Lower lobe of right lung (tissue), 2 donors: ENCODE measurements around the gene OPTC. TPM values are rescaled to one million over a fixed set of nuclear protein-coding genes. Genes with fewer than 3 reads are reported as not detected.
A peak's percentile ranks its signal among the peaks of the same experiment; 100 is the strongest.

Experiments
- ATAC-seq, 2 donors: fragments of 200-7000 bp; cut with Tn5 transposase; one replicate each; pipeline ENCODE4 v1.9.1; 2020 to 2022; ENCODE audit warnings: mild to moderate bottlenecking in 2 of 2, moderate library complexity in 2 of 2
- DNase-seq: peaks from one replicate; pipeline ENCODE4 v3.0.0-alpha.2; 2020
- H3K27ac ChIP-seq: fragments of 200-600 bp; one replicate; pipeline ENCODE4 v1.8.0; 2022
- H3K27me3 ChIP-seq: fragments of 200-600 bp; one replicate; pipeline ENCODE4 v1.8.0; 2022; ENCODE audit warnings: low read depth
- H3K36me3 ChIP-seq: fragments of 200-600 bp; one replicate; pipeline ENCODE4 v1.8.0; 2022; ENCODE audit warnings: mild to moderate bottlenecking
- H3K4me1 ChIP-seq: fragments of 200-600 bp; one replicate; pipeline ENCODE4 v1.8.0; 2022
- H3K4me3 ChIP-seq: fragments of 200-600 bp; one replicate; pipeline ENCODE4 v1.8.0; 2022; ENCODE audit warnings: mild to moderate bottlenecking
- H3K9me3 ChIP-seq: fragments of 200-600 bp; one replicate; pipeline ENCODE4 v1.8.0; 2022
- CTCF ChIP-seq: fragments of 200-600 bp; IDR thresholded peaks from one replicate; pipeline ENCODE4 v1.8.0; 2022; ENCODE audit warnings: antibody characterized with exemption, mild to moderate bottlenecking
- intact Hi-C: fragments of 100-400 bp; cut with DNase I; formaldehyde crosslinking; loops from one replicate; pipeline ENCODE4 v1.11.0; 2022
- total RNA-seq: library from RNA; stranded (reverse); fragmentation: NEBNext Ultra II Directional; extraction: Animal tissue kit (Norgen Biotek cat#: 25700); gene quantifications from one replicate; pipeline ENCODE4 v1.2.1, GENCODE V29; 2021
- donor health status: DM: no; HTN: yes; CAD: no; lungs with severe emphysema.

OPTC gene
- total RNA-seq, 1 donor from 2014 or later: not detected

GRCh38 chr1:203450479-203451149 lies 43.3 kb upstream of the OPTC start:
- H3K4me3 ChIP-seq: no peak overlapping the region
- no peaks in the 10 kb centered on the region for H3K9me3 ChIP-seq
- DNase-seq (no peak), ATAC-seq (no peak)
- intact Hi-C loops: no loop called here
- H3K36me3 ChIP-seq: no peaks in the 10 kb centered on the region
- TF ChIP-seq CTCF: no peak
- H3K27me3 ChIP-seq: peaks cover 4% of the 10 kb centered on the region
- H3K4me1 ChIP-seq: peaks cover 12% of the 10 kb centered on the region
- no peak overlapping the region for H3K27ac ChIP-seq

GRCh38 chr1:203451836-203452784 lies 41.8 kb upstream of the OPTC start:
- DNase-seq (no peak), ATAC-seq (no peak)
- H3K9me3 ChIP-seq: no peaks in the 10 kb centered on the region
- no peaks in the 10 kb centered on the region for H3K36me3 ChIP-seq
- intact Hi-C loops: no loop called here
- no peak overlapping the region for H3K27ac ChIP-seq
- H3K4me1 ChIP-seq: peaks cover 12% of the 10 kb centered on the region
- TF ChIP-seq CTCF: no peak
- no peak overlapping the region for H3K4me3 ChIP-seq
- peaks cover 4% of the 10 kb centered on the region for H3K27me3 ChIP-seq

- DNase-seq: no peak
- Histone ChIP-seq H3K4me1 (peaks cover 12% of the 10 kb centered on the region), H3K4me3 (no peak overlapping the region)
Observed at GRCh38 chr1:203453016-203453415, 40.9 kb upstream of the OPTC start.

DNA sequence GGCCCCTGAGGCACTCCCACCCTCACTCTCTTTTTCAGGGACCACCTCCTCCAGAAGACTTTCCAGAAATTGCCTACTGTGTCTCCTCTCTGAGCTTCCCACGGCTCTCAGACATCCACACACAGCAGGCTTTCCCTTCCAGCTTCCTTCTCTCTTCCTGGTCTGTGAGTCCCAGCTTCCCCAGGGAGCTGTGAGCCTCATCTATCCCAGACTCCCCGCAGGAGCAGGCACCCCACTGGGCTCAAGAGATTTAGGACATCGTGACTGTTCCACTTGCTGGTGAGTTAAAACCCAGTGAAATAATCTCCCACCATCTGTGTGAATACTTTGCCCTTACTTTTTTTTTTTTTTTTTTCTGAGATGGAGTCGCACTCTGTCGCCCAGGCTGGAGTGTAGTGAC lies 40.3 kb upstream of the OPTC start:
- no peak overlapping the region for H3K27ac ChIP-seq
- no peak for TF ChIP-seq CTCF
- H3K4me1 ChIP-seq: peaks cover 12% of the 10 kb centered on the region
- DNase-seq: no peak
- intact Hi-C loops: no loop called here
- H3K27me3 ChIP-seq: peaks cover 4% of the 10 kb centered on the region
- no peak overlapping the region for H3K4me3 ChIP-seq
- H3K36me3 ChIP-seq: no peaks in the 10 kb centered on the region
- no peak for ATAC-seq
- H3K9me3 ChIP-seq: no peaks in the 10 kb centered on the region

More at GRCh38 chr1:203453016-203453415, 40.9 kb upstream of the OPTC start:
- no peak for TF ChIP-seq CTCF
- no peak overlapping the region for H3K27ac ChIP-seq
- H3K9me3 ChIP-seq: no peaks in the 10 kb centered on the region
- intact Hi-C loops: no loop called here
- H3K36me3 ChIP-seq: no peaks in the 10 kb centered on the region
- peaks cover 4% of the 10 kb centered on the region for H3K27me3 ChIP-seq
- no peak for ATAC-seq

DNA sequence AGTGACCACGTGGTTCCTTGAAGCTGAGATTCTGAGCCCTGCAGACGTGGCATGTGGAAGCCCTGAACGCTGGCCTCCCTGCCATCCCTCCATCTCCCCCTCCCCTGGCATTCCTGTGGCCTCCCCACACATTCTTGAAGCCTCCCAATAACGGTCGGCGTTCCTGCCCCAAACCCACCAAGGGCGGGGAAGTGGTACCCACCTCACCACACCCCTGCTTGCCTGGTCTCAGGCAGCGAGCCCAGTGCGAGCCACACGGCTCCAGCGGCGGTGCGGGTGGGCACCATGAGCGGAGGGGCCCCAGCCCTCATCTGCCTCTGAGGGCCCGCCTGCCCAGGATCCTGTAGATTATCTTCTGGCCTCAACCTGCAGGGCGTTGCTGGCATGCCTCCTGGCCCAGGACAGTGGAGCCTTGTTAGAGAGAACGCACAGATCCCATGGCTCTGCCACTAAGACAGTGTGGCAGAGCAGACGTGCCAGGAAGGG lies 38.9 kb upstream of the OPTC start:
- Histone ChIP-seq H3K9me3 (no peaks in the 10 kb centered on the region), H3K27me3 (peaks cover 4% of the 10 kb centered on the region), H3K36me3 (no peaks in the 10 kb centered on the region), H3K27ac (no peak overlapping the region), H3K4me3 (no peak overlapping the region), H3K4me1 (peaks cover 7% of the 10 kb centered on the region)
- no peak for TF ChIP-seq CTCF
- intact Hi-C loops: no loop called here
- DNase-seq: no peak
- peak in 1 of 2 donors; percentile 11 for ATAC-seq
